Prostate gland (tissue), 2 donors: Measurements from ENCODE around the gene SLC16A12.

ENCODE experiments used
- POLR2A ChIP-seq: fragments of 450-650 bp; IDR thresholded peaks from one replicate; pipeline ENCODE4 v1.6.1; 2016; ENCODE audit warnings: antibody characterized with exemption, mild to moderate bottlenecking
- TF ChIP-seq, protein P1 (sequence below), 4 experiments: fragments of 200-600 bp in 2 of 4; fragments of 450-650 bp in 2 of 4; sonication (generic) in 2 of 4; IDR thresholded peaks; 1 replicate in 3 of 4; 2 replicates in 1 of 4; pipeline ENCODE4 v1.5.1; 2016 to 2019; ENCODE audit warnings: antibody characterized with exemption in 4 of 4, mild to moderate bottlenecking in 2 of 4, moderate library complexity in 2 of 4

DNA sequence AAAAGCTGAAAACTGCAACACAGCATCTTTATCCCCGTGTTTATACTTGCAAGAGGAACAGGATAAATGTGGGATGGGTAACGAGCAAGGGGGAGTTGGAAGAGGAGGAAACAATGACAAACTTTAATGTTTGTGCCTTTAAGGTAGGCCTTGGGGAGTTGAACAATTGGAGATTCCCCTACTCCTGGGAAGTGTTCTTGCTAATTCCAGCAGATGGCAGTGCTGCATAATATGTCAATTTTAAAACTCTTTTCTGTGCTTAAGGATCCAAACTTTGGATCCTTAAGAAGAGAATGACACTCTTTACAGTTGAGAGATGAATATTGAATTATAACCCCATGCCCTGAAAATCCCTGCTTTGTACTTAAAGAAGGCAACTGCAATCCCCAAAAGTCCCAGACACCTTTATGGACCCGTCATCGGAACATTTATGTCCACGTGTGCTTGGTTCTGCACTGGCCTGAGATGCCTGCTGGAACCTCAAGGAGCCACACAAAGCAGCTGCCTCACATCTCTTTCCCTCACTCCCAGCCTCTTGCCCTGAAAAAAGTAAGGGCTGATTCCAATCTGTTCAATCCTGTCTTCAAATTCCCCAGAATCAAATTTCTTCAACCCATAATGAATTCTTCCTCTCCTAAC, 109.0 kb downstream of the SLC16A12 start:
- TF ChIP-seq, protein P1, sequence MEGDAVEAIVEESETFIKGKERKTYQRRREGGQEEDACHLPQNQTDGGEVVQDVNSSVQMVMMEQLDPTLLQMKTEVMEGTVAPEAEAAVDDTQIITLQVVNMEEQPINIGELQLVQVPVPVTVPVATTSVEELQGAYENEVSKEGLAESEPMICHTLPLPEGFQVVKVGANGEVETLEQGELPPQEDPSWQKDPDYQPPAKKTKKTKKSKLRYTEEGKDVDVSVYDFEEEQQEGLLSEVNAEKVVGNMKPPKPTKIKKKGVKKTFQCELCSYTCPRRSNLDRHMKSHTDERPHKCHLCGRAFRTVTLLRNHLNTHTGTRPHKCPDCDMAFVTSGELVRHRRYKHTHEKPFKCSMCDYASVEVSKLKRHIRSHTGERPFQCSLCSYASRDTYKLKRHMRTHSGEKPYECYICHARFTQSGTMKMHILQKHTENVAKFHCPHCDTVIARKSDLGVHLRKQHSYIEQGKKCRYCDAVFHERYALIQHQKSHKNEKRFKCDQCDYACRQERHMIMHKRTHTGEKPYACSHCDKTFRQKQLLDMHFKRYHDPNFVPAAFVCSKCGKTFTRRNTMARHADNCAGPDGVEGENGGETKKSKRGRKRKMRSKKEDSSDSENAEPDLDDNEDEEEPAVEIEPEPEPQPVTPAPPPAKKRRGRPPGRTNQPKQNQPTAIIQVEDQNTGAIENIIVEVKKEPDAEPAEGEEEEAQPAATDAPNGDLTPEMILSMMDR (IDR thresholded peaks at IDR 0.05): peak; percentile 56 to 80 (median 78)
- no peak for TF ChIP-seq POLR2A
